GM04503 (cell line): Measurements from ENCODE around the gene ZFR.
"Not testable (repeated sequence)": the region's sequence is repeated elsewhere in the genome, so short reads cannot be mapped to it uniquely, and the experiment has no call there.

Experiments used
- DNase-seq: peaks from one replicate; pipeline ENCODE4 v3.0.0-alpha.2; 2012; ENCODE audit warnings: low read depth

Gene ZFR

GRCh38 chr5:32450952-32451351 is 6.4 kb upstream of the ZFR start:
- no peak for DNase-seq

GRCh38 chr5:32449262-32449661 is 4.7 kb upstream of the ZFR start:
- peak; percentile 53 for DNase-seq

GRCh38 chr5:32446630-32447029 is 2.1 kb upstream of the ZFR start:
- no peak for DNase-seq

DNA sequence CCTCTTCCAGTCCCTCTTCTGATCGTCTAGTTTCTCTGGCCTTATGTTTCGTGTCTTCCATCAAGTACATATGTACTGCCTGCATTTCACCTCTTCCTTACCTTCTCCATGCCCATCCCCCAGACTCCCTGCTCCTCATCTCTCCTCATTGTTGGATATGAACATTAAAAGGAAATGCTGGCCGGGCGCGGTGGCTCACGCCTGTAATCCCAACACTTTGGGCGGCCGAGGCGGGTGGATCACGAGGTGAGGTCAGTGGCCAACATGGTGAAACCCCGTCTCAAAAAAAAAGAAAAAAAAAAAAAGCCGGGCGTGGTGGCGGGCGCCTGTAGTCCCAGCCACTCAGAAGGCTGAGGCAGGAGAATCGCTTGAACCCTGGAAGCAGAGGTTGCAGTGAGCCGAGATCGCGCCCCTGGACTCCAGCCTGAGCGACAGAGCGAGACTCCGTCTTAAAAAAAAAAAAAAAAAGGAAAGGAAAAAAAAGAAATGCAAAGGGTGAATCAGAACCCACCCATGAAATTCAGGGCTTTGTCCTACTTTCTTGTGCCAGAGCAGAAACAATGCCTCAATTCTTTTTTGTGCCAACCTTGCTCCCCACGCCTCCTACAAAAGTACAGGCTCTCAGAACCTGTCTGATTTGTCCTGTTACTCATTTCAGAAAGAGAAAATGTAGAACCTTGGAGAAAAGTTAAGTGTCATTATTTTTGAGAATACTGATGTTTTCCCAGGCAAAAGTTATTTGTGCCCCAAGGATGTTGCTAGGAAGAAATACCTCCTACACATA is 1.5 kb upstream of the ZFR start:
- no peak for DNase-seq

DNA sequence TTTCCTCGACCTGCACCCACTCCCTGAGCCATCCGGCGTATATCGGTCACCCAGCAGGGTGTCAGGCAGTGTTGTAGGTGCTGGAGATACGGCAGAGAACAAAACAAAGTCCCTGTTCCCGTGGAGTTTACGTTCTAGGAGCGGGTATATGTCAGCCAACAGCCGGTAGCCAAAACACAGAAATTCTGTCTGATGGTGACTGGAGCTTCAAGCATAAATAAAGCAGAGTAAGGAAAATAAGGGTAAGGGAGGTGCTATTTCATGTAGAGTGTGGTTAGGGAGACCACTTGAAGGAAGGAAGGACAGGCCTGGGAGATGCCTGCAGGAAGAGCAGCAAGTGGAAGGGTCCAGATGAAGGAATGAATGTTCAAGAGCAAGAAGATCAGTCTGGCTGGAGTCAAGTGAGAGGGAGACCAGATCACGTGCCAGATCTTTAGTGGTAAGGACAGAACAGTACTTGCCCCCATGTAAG is 783 bp upstream of the ZFR start:
- no peak for DNase-seq

DNA sequence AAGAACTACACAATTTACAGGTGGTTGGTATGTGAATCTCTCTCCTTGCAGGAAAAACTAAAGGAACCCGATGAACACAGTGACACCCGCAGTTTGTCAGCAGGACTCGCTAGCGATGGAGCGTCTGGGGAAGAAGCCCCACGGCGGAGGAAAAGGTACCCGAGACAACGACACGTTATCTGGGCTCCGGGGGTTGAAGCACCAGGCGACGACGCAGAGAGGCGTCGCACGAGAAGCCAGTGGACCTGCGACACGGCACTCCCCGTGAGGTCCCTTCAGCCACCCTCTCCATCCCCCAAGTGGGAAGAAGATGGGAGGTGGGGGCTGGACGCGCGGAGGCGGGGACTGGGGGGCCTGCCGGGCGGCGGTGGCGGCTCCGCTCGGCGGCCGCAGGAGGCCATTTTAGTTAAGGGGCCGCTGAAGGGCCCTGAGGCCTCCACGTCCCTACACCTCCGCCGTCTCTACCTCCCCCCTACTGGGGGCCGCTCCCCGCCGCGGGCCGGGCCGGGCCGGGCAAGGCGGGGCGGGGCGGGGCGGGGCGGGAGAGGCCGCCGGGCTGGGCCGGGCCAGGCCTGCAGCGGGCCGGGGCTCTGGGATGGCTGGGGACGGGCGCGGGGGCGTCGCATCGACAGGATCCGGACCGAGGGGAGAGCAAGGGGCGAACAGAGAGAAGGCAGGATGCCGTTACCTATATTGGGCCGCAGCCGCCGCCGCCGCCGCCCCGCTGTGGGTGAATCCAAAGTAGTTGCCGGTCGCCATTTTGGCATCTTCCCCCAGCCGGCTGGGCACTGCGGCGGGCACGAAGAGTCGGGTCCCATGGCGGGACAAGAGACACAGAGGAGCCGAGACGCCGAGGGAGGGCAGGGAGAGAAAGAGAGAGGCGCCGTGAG is 754 bp downstream of the ZFR start:
- no peak for DNase-seq

- no peak for DNase-seq
Observed at GRCh38 chr5:32443145-32443540, 1.4 kb downstream of the ZFR start.

DNA sequence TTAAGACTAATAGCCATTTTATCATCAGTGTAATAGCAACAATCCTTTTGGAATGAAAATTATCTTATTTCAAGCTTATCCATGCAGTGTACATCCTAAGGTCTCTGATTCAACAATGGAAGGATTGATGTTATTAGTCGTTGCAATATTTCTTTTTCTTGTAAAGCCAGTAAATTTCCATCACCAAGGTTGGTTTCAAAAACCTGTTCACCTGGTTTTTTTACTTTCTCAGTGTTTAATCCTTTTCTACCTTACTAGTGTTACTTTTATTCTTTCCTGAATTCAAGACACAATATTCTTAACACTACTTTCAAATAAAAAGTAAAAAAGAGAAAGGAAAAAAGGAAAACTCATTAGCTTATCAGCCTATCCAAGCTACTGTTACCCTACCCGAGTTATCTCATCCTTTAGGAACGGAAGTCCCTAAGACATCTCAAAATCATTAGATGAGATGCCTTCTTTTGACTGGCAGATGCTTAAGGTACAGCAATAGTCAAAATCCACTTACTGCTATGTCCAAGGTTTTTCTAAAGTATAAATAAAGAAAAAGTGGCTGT is 5.4 kb downstream of the ZFR start:
- no peak for DNase-seq

DNA sequence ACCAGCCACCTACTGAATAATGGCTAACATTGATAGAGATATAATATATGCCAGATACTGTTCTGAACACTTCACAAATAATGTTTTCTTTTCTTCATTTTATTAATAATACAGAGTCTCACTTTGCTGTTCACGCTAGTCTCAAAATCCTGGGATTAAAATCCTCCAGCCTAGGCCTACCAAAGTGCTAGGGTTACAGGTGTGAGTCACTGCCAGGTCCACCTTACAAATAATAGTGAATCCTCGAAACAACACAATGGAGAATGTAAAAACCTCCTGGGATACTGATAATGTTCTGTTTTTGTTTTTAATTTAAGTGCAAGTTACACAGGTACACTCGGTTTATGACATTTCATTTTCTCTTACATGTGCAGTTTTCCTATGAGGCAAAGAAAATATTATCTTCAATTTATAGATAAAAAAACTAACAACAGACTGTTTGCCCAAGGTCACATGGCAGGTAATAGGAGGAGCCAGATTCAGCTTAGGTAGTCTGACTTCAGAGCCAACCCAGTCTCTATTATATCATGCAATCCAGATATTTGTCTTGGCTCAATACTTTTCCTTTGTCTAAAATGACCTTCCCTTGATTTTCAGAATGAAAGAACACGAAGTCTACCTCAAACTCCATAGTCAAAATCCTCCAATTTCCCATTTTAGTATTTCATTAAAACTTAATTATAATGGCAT is 7.8 kb downstream of the ZFR start:
- no peak for DNase-seq

DNA sequence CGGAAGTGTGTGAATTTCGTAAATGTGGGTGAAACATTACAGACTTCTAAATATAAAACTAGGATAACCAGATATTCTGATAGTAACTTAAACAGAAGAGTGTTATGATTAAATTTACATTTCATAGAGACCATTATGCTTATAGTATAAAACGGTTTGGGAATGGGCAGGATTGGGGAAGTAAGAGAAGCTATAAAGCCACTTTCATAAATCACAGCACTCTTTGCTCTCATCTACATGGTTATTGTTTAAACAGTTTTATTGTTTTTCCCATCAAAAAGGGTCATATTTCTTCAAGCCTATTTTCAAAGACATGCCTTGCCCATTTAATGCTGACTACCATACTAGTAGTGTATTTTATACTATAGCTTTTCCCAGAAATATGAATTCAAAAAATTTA is 9.2 kb downstream of the ZFR start:
- DNase-seq, result no peak

DNA sequence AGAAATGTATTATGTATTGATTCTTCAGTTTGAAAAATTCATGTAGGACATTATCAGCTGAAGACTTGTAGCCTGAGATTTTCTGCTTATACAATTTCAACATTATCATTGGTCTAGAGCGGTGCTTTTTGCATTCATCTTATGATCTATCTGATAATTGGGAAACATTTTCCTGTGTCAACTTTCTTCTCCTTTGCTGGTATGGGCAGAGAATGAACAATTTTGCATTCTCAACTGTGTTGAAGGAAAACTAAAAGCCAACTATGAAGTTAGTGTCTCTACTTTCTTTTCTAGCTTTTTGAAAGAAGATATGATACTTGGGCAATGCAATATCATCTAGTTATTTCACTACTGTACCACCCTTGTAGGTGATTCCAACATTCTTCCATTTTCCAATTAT is 10.3 kb downstream of the ZFR start:
- no peak for DNase-seq

GRCh38 chr5:32432633-32433032 is 11.9 kb downstream of the ZFR start:
- no peak for DNase-seq

DNA sequence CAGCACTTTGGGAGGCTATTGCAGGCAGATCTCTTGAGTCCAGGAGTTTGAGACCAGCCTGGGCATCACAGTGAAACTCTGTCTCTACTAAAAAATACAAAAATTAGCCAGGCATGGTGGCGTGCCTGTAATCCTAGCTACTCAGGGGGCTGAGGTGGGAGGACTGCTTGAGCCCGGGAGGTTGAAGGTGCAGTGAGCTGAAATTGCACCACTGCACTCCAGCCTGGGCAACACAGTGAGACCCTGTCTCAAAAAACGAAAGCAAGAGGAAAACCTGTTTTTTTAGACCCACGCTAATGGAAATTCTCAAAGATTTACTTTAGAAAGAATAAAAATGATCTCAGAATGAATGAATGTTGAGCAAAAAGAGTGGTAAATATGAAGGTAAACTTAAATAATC is 13.7 kb downstream of the ZFR start:
- not testable (repeated sequence) for DNase-seq

DNA sequence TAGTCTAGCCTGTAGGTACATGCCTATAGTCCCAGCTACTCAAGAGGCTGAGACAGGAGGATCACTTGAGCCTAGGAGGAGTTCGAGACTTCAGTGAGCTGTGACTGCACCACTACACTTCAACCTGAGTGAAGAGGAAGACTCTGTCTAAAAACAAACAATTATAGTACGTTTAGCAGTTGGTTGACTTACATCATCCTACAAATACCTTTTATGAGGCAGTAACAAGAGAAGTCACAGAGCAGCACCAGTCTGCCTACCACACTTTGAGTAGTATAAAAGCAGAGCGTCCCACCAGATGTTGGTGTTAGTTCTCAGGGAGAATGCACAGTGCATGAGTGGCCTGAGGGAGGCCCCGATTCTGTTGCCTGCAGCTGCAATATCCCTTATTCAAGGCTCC is 16.1 kb downstream of the ZFR start:
- DNase-seq, result no peak

GRCh38 chr5:32426440-32427151 is 17.9 kb downstream of the ZFR start:
- no peak for DNase-seq

DNA sequence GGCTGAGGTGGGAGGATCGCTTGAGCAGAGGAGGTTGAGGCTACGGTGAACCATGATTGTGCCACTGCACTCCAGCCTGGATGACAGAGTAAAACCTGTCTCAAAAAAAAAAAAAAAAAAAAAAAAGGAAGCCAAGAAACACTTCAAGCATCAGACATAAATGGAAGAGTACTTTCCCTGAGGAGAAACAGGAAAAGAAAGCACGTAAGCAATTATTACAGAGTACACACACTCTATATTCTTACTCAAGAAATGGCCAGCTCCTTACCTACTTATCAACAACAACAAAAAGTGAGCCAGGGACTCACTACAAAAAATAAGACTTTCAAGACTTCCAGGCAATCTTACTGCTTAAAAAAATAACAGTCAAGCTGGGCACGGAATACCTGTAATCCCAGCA is 21.8 kb downstream of the ZFR start:
- no peak for DNase-seq

GRCh38 chr5:32421075-32421474 is 23.5 kb downstream of the ZFR start:
- DNase-seq, result no peak

DNA sequence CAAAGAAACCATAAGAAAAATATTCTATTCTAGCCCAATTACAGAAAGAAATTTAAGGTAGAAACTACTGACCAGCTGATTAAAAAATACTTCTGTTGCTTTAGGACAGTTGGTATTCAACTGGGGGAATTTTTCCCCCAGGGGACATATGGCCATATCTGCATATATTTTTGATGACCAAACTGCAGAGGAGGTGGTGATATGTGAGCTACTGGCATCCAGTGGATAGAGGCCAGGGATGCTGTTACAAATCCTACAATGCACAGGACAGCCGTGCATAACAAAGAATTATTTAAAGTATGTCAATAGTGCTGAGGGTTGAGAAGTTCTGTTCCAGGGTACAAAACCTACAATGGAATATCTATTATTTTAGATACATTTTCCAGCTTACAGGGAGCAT is 24.0 kb downstream of the ZFR start:
- DNase-seq, result no peak

DNA sequence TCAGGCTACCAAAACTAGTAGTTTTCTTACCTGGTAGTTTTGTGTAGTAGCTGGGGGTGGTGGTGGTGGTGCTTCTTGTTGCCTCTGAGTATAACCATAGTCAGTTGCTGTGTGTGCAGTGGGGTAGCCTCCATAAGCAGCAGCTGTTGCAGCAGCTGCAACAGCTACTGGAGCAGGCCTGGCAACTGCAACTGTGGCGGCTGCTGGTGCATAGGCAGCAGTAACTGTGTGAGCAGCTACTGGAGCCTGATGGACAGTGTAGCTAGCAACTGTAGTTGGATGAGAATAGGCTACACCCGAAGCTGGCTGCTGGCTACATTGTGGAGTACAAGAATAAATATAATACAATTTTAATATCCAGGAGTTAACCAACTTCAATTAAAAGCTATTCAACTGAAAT is 24.7 kb downstream of the ZFR start:
- DNase-seq, result no peak

- DNase-seq, result no peak
Observed at GRCh38 chr5:32413466-32414263, 30.9 kb downstream of the ZFR start.

- no peak for DNase-seq
Observed at GRCh38 chr5:32410630-32411029, 33.9 kb downstream of the ZFR start.
